Astrocyte (in vitro differentiated cells and primary cell): ENCODE measurements around the gene SPARC. TPM values are rescaled to one million over a fixed set of nuclear protein-coding genes. Genes with fewer than 3 reads are reported as not detected.
A peak's percentile ranks its signal among the peaks of the same experiment; 100 is the strongest.

ENCODE experiments used
- DNase-seq: peaks from one replicate; pipeline ENCODE4 v3.0.0-alpha.2; 2010; ENCODE audit warnings: low read depth
- FAIRE-seq: peaks from 2 replicates; lab custom pipeline; 2011; peaks lifted over from hg19 to GRCh38; lab: Jason Lieb, UNC
- H2AFZ ChIP-seq: 2 replicates; pipeline ENCODE4 v1.6.0; 2012; ENCODE audit warnings: low read depth, low read length, inconsistent platforms
- H3K27ac ChIP-seq: 2 replicates; pipeline ENCODE4 v1.5.1; 2011; ENCODE audit warnings: low read depth, low read length, inconsistent platforms
- H3K27me3 ChIP-seq: 2 replicates; pipeline ENCODE4 v1.6.0; 2011; ENCODE audit warnings: low read length, inconsistent platforms; ENCODE audit not compliant: insufficient read depth
- H3K36me3 ChIP-seq: 2 replicates; pipeline ENCODE4 v1.5.1; 2011; ENCODE audit warnings: low read length, inconsistent platforms; ENCODE audit not compliant: insufficient read depth
- H3K4me1 ChIP-seq: 2 replicates; pipeline ENCODE4 v1.5.1; 2011; ENCODE audit warnings: low read length, inconsistent platforms; ENCODE audit not compliant: insufficient read depth
- H3K4me2 ChIP-seq: 2 replicates; pipeline ENCODE4 v1.6.0; 2012; ENCODE audit warnings: low read length, inconsistent platforms
- H3K4me3 ChIP-seq: 2 replicates; pipeline ENCODE4 v1.5.1; 2011; ENCODE audit warnings: low read depth, mild to moderate bottlenecking, low read length, inconsistent platforms; ENCODE audit not compliant: insufficient read depth
- H3K79me2 ChIP-seq: 2 replicates; pipeline ENCODE4 v1.6.0; 2012; ENCODE audit warnings: mild to moderate bottlenecking, low read length, inconsistent platforms; ENCODE audit not compliant: insufficient read depth
- H3K9ac ChIP-seq: 2 replicates; pipeline ENCODE4 v1.6.0; 2012; ENCODE audit warnings: mild to moderate bottlenecking, low read length, inconsistent platforms
- H3K9me3 ChIP-seq: 2 replicates; pipeline ENCODE4 v1.5.1; 2012; ENCODE audit warnings: low read depth, mild to moderate bottlenecking, low read length, inconsistent platforms; ENCODE audit not compliant: insufficient read depth
- H4K20me1 ChIP-seq: 2 replicates; pipeline ENCODE4 v1.6.0; 2012; ENCODE audit warnings: low read length, inconsistent platforms; ENCODE audit not compliant: insufficient read depth
- H3K27ac Mint-ChIP-seq: one replicate; pipeline ENCODE4 v1.8.0; 2021; ENCODE audit warnings: mild to moderate bottlenecking, mixed read lengths; ENCODE audit not compliant: unreplicated experiment
- H3K27me3 Mint-ChIP-seq: one replicate; pipeline ENCODE4 v1.8.0; 2021; ENCODE audit warnings: low read depth, mixed read lengths; ENCODE audit not compliant: unreplicated experiment
- H3K36me3 Mint-ChIP-seq: one replicate; pipeline ENCODE4 v1.8.0; 2021; ENCODE audit warnings: low read depth, mixed read lengths; ENCODE audit not compliant: unreplicated experiment
- H3K4me1 Mint-ChIP-seq: one replicate; pipeline ENCODE4 v1.8.0; 2021; ENCODE audit warnings: low read depth, mixed read lengths; ENCODE audit not compliant: unreplicated experiment
- H3K4me3 Mint-ChIP-seq: one replicate; pipeline ENCODE4 v1.8.0; 2021; ENCODE audit warnings: mild to moderate bottlenecking, moderate library complexity, mixed read lengths; ENCODE audit not compliant: unreplicated experiment
- H3K9me3 Mint-ChIP-seq: one replicate; pipeline ENCODE4 v1.8.0; 2021; ENCODE audit warnings: mild to moderate bottlenecking, mixed read lengths; ENCODE audit not compliant: unreplicated experiment
- EZH2 ChIP-seq: IDR thresholded peaks from 2 replicates; pipeline ENCODE4 v1.6.1; 2012; ENCODE audit warnings: mild to moderate bottlenecking, low read length, inconsistent platforms; ENCODE audit not compliant: insufficient read depth
- total RNA-seq: library from RNA; stranded (reverse); gene quantifications from 2 replicates; pipeline ENCODE4 v1.2.1, GENCODE V29; 2021
- TF ChIP-seq, protein P1 (sequence below): IDR thresholded peaks from 2 replicates; pipeline ENCODE4 v1.5.1; 2011; ENCODE audit warnings: low read depth, mild to moderate bottlenecking, inconsistent platforms, low read length, moderate library complexity; ENCODE audit not compliant: insufficient read depth

Gene SPARC
- total RNA-seq, 1 donor from 2014 or later, result 15,667 TPM

DNA sequence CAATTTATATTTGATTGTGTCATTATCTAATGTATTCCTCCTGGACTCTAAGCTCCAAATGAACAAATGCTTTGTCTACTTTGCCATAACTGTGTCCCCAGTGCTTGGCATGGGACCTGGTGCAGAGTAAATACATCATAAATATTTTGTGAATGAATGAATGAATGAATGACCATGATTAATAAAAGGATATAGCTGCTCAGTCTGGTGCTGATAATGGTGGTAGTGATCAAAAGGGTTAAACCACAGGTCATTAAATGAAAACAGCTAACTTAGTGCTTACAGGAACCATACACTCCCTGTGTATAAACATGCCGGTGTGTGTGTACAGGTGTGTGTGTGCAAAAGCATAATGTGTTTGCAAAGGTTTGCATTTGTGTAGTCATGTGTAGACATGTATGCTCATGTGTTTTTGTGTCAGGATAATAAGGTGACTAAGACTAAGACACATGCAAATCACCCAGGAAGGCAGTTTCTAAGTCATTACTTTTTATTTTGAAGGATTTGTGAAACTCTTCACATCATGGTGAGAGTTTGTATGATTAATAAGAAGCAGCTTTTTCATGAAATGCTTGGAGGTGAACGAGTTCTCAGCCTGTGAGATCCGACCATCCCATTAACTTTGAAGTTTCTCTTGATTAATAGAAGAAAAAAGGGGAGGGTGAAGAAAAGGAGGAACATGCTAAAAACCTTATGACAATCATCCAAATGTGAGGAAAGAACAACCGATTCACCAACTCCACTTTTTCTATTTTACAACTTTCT lies 24.6 kb downstream of the SPARC start:
- DNase-seq, result no peak
- Histone ChIP-seq H3K4me1 (peaks cover 55% of the 10 kb centered on the region), H3K9me3 (no peaks in the 10 kb centered on the region), H2AFZ (no peak overlapping the region), H3K4me3 (no peak overlapping the region), H3K27me3 (no peaks in the 10 kb centered on the region), H3K36me3 (peaks cover 54% of the 10 kb centered on the region), H3K4me2 (no peak overlapping the region), H3K27ac (peak overlapping the region; percentile 95), H4K20me1 (peaks cover 61% of the 10 kb centered on the region), H3K79me2 (peaks cover 18% of the 10 kb centered on the region), H3K9ac (peak overlapping the region; percentile 82)
- peak overlapping the region; percentile 23 for H3K4me3 Mint-ChIP-seq
- peak overlapping the region; percentile 92 for H3K27ac Mint-ChIP-seq
- H3K4me1 Mint-ChIP-seq, result peaks cover 69% of the 10 kb centered on the region
- FAIRE-seq, result no peak
- H3K36me3 Mint-ChIP-seq, result peaks cover 36% of the 10 kb centered on the region
- no peaks in the 10 kb centered on the region for H3K9me3 Mint-ChIP-seq
- H3K27me3 Mint-ChIP-seq, result no peaks in the 10 kb centered on the region
- no peak for TF ChIP-seq EZH2
- TF ChIP-seq, protein P1, sequence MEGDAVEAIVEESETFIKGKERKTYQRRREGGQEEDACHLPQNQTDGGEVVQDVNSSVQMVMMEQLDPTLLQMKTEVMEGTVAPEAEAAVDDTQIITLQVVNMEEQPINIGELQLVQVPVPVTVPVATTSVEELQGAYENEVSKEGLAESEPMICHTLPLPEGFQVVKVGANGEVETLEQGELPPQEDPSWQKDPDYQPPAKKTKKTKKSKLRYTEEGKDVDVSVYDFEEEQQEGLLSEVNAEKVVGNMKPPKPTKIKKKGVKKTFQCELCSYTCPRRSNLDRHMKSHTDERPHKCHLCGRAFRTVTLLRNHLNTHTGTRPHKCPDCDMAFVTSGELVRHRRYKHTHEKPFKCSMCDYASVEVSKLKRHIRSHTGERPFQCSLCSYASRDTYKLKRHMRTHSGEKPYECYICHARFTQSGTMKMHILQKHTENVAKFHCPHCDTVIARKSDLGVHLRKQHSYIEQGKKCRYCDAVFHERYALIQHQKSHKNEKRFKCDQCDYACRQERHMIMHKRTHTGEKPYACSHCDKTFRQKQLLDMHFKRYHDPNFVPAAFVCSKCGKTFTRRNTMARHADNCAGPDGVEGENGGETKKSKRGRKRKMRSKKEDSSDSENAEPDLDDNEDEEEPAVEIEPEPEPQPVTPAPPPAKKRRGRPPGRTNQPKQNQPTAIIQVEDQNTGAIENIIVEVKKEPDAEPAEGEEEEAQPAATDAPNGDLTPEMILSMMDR, result no peak

DNA sequence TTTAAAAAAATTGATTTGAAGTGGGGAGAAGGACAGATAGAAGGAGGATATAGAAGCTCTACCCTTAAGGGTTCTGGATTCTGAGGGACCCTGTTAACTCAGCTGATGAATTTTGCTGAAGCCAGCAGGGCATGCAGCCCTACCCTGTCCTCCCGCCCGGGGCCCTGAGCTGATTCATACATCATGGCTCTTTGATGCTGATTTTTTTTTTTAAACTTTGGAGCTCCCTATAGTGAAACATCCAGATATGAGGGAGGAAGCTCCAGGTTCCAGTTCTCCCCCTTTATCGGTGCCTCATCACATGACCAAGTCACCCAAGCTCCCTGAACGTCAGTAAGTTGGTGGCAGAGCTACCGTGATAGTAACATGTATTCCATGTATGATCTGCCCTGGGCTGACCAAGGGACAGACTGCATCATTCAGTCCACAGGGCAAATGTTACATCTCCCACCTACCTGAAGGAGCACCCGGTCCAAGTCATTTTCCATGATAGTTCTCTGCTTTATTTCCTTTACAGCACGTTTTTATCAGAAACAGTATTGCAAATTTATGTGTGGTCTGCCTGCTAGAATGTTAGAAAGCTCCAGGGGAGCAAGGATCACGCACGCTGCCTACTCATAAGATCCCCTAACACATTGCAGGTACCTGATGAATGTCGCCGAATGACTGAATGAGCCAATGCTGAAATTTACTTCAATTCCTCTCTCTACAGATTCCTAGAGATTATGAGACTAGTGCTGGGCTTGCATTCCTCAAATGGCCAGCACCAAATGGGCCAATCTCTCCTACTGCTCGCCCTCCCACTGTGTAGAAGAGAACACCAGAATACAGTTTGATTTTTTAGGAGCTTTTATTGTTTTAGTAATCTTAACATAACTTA lies 25.9 kb downstream of the SPARC start:
- Histone ChIP-seq H3K9ac (peak overlapping the region; percentile 56), H3K79me2 (peaks cover 12% of the 10 kb centered on the region), H3K27ac (peak overlapping the region; percentile 54)

More for the DNA sequence above, 25.9 kb downstream of the SPARC start:
- Histone ChIP-seq H3K4me3 (no peak overlapping the region), H3K27me3 (no peaks in the 10 kb centered on the region), H2AFZ (no peak overlapping the region), H4K20me1 (peaks cover 48% of the 10 kb centered on the region), H3K4me1 (peaks cover 49% of the 10 kb centered on the region), H3K4me2 (peak overlapping the region; percentile 13), H3K36me3 (peaks cover 44% of the 10 kb centered on the region), H3K9me3 (no peaks in the 10 kb centered on the region)
- TF ChIP-seq, protein P1, result no peak
- no peak for TF ChIP-seq EZH2
- DNase-seq (peak; percentile 67), FAIRE-seq (peak; percentile 64)
- Mint-ChIP-seq H3K4me3 (peak overlapping the region; percentile 36), H3K27ac (peak overlapping the region; percentile 93), H3K9me3 (no peaks in the 10 kb centered on the region), H3K27me3 (no peaks in the 10 kb centered on the region), H3K4me1 (peaks cover 60% of the 10 kb centered on the region), H3K36me3 (peaks cover 28% of the 10 kb centered on the region)
